COR-L47 (cell line): ENCODE measurements around the gene TRAK1.
A peak's percentile ranks its signal among the peaks of the same experiment; 100 is the strongest.

Source experiments
- DNase-seq: peaks from one replicate; lab custom pipeline; 2025; lab: John Stamatoyannopoulos, UW

Gene TRAK1

DNA sequence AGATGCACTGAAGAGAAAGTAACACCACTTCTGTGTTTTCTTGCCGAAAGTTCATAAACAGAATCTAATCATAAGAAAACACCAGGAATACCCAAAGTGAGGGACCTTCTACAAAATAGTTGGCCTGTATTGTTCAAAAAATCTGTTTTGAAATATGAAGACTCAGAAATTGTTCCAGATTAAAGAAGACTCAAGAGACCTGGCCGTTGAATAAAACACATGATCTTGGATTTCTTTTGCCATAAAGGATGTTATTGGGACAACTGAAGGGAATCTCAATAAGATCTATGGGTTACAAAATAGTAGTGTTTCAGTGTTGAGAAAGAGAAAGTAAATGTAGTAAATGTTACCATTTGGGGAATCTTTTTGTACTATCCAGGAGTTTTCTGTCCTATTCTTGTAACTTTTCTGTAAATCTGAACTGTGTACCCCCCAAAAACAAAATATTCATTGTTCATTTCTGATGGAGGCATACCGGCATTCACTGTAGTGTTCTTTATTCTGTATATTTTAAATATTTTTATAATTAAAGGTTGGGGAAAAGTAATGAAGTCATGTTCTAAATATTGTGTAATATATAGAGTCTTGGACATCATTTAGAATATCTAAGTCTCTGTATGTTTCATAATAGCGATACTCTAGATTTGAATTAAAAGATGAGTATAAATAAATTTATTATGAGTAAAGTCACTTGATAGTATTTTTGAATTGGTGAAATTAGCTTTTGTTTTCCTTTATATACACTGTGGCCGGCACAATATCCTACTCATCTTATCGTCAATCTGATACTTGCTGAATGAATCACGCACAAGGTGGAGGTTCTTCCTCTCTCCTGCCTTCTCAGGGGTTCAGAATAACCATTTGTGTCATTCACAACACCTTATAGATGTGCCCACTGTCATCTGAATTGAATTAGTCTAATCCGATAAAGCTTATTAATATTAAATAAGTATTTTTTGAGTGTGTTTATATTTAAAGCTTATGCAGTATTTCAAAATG is 66.7 kb downstream of the TRAK1 start:
- DNase-seq: no peak

DNA sequence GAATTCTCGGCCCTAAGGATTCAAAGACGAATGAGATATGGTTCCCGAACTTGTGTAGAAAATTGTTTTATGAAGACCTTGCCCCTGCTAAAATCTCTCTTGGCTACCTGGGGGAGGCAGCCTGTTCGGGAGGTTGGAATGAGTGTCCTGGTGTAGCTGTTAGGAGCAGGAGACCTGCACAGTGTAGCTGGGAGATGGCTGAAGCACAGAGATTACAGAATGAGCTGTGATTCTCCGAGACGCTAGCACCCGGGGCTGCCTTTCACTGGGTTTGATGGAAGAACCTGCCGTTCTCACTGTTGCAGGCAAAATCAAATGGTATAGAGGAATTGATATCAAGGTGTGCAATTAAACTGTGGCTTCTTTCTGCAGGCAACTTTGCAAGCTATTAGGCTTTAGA is 68.0 kb downstream of the TRAK1 start:
- no peak for DNase-seq

DNA sequence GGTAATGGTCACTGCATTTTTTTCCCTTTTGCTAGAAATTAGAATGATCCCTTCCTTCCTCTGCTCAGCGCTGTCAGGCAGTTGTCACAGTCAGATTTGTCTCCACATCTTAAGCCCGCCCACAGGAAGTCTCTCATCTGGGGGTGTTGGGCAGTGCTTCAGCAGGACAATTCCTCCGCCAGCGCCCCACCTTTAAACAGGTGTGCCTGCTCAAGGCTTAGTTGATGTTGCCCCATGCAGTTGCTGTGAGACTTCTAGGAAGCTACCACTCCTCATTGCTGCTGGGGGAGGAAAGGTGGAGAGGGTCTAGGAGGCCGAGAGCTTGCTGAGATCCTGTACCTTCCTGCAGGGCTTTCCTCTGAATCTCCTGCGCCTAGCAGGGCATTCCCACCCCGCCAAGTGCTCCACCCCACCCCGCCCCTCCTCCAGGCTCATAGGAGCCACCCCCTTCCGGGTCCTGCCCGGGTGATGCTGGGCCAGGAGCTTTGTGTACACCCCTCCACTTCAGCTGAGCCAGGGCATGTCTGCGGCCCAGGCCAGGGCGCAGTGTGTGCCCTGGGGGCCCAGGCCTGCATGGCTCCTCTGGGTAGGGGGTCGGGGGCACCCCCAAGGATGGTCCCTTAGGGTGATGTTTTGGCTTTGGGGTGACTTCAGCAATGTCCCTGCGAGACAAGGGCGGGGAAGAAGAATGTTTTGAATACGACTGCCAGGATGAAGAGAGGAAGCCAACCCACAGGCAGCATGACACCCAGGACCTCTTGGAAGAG is 68.7 kb downstream of the TRAK1 start:
- peak; percentile 68 for DNase-seq

DNA sequence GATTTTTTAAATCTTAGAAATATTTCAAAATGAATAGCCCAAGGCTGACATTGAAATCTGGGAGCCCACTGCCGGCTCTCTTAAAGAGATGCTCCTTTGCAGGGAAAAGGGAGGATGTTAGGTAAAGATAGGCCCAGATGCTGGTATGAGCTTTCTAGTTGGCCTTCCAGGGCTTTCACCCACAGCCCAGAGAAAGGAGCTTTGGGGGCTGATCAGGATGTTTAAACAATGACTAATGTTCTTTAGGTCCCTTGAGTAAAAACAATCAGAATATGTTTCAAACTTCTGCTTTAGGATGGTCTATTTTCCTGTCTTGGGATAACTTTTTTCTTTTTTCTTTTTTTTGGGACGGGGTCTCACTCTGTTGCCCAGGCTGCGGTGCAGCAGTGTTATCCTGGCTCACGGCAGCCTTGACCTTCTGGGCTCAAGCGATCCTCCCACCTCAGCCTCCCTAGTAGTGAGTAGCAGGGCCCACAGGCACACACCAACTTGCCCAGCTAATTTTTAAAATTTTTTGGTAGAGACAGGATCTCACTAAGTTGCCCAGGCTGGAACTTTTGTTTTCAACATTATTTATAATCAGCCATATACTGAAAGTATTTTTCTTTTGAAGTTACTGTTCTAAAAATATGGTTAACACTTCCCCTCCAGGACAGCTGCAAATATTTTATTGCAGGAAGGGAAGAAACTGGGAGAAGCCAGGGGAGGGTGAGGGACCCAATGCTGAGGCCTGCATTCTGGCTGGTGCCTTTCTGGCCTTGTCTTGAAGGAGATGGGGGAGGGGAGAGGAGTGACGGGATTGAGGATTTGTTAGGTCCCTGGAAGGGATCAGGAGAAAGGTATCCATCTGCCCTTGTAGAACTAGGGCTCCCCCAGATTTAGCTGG is 70.1 kb downstream of the TRAK1 start:
- DNase-seq: no peak

DNA sequence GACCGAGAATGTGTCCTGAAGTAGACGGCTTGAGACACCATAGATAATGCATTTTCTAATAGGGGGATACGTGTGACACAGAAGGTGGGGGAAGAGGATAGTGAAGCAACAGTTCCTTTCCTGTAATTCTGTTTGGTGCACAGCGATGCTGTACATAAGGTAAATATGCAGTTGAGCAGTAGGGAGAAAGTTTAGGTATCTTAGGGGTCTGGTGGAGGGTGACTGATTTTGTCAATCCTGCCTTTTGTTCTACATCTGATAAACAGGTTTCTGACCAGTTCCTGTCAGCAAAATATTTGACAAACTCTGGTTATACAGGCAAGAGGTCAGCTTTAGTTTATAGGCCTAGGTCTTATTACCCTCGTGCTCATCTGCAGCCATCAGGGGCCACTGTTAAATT is 71.3 kb downstream of the TRAK1 start:
- no peak for DNase-seq

DNA sequence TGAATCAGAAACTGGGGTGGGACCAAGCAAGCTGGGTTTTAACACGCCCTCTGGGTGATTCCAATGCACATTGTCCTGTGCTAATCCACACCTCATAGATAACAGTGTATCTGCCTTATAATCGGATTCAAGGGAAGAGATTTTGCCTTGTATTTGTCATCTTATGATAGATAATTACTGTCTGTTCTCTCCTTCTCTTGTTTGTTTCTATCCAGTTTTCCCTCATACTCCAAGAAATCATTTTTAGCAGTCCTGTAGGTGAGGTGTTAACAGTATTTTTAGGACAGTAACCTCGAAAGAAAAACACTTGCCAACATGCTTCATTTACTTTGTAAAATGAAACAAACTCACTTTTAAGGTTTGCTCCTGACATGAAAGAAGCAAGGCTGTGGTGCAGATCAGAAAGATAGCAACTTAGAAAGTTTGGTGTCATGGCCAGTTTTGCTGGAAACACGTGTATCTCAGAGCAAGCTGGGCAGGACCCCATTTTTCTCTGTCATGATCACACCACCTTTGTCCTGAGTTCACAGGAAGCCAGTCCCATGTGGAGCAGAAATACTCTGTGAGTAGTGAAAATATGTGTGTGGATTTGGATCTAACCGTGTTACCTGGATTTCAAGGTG is 72.6 kb downstream of the TRAK1 start:
- DNase-seq: no peak

DNA sequence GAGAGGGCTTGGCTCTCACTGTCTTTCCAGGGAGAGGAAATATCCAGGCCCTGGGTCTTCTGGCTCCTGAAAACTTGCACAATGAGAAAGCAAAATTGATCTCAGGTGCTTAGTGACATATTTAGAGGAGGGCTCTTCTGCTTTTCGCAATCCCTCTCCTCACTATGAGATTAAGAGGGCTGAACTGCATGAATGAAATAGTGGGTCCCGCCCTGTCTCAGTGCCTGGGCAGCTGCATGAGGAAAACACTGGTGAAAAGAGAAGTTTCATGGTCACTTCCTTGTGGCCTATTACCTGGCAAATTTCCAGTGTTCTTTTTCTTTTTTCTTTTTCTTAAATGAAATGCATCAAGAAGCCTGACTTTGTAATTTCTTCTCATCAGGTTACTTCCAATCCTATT is 73.5 kb downstream of the TRAK1 start:
- no peak for DNase-seq

DNA sequence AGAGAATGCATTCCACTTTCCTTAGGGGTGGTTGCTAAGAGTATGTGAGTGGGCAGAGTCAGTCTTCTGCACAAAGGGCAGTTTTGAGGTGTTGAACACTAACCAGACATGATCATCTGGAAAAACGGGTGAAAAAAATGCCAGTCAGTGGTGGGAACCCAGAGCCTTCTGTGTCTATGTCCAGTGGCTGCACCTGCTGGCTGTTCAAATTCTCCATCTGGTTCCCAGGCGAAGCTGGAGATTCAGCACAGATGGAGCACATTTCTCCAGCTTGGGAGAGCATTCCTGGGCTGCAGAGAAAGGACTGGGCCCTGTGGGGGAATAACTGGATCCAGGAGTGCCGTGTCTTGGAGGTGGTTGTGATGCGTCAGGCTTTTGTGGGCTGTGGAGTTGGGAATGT is 74.1 kb downstream of the TRAK1 start:
- DNase-seq: no peak

DNA sequence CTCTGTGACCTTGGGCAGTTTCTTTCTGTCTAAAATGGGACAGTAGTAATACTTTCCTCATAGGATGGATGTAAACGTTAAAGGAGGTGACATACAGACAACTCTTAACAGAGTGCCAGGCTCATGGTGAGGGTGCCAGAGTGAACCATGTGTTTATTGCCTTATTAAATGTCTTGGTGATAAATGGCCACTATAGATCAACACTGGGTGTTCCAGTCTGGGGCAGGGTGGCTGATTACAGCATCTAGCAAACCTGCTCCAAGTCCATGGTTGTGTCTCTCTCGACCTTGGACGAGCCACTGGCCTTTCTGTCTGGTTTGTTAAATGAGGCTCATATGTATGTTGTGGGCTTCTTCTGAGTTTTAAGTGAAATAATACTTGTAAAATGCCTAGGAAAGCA is 75.1 kb downstream of the TRAK1 start:
- DNase-seq: no peak

DNA sequence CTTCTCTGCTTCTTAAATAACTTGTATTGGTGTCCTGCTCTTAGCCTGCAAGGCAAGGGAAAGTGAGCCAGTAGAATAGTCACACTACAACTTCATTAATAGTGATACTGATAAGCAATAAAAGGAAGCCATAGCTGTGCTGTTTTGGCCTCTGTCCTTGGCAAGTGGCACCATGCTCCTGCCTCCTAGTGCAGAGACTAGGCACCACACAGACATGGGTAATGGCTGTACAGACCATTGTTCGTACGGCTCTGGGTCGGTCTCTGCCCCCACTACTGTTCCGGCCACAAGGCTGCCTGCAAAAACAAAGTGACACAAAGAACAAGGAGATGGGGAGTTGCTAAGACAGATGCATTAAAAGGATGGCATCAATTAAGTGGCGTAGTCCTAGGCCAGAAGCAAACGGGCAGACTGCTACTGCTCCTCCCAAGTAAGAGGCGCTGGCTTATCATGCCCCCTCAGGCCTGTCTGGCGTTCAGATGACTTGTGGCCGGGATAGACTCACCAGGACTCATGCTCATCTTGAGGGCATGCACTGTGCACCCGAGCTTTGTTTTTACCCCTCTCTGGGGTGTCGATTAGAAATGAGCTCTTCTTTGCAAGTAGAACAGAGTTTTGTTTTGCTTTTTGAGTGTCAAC is 75.6 kb downstream of the TRAK1 start:
- no peak for DNase-seq

DNA sequence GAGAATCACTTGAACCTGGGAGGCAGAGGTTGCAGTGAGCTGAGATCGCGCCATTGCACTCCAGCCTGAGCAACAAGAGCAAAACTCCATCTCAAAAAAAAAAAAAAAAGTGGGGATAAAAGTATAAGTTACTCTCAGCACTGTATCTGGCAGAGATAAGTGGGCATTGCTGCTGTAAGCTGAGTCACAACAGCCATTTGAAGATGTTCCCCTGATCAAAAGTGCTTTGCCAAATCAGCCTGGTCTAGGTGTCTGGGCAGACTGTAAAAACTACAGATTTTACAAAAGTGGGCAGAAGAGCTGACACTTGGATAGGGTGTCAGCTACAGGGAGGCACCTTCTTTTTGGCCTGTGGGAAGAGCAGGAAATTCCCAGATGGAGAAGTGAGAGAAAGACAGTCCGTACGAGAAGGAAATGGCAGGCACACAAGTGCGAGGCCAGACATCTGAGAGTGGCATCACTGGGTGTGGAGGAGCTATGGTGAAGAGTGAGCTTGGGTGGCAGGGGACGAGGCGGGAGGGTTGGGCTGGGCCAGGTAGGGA is 78.5 kb downstream of the TRAK1 start:
- no peak for DNase-seq

DNA sequence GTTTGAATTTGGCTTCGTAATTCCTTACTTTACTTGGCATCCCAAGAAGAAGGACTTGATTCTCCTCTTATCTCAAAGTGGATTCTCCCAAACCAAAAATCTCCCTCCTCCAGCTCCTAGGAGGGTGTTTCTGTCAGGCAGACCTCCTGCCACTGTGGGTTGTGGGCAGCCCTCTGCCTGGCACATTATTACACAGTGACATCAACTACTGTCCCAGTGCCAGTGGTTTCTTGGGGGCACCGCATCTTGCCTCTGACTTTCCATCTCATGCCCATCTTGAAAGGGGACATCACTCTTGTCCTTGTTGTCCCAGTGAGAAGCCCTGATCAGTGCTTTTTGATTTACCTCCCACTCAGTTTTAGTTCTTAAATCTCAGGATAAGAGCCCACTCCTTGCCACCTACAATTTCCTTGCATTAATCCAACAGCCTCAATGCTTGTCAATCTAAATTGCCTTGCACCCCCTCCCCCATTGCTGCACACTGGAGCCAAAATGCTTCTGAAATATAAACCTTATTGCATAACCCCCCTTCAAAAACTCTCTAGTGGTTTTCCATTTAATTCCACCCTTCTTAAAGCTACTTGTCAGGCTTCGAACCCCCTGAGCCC is 81.0 kb downstream of the TRAK1 start:
- DNase-seq: no peak

DNA sequence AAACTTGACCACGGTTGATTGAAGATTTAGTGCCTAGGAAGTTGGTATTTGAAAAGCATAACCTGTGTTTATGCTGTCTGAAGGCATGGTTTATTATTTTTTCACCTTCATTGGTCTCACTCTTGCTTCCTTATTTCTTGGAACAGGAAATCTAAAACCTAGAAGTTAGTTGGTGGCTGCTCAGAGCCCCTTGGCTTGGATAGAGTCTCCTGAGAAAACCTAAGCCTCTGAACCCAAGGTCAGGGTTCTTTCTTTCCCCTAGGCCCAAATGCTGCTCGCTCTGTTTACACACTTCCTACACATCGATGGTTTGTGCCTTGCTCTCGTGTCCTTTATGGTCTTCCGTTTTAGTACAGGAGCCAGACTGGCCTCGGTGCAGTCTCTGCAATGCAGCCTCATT is 82.2 kb downstream of the TRAK1 start:
- DNase-seq: no peak

DNA sequence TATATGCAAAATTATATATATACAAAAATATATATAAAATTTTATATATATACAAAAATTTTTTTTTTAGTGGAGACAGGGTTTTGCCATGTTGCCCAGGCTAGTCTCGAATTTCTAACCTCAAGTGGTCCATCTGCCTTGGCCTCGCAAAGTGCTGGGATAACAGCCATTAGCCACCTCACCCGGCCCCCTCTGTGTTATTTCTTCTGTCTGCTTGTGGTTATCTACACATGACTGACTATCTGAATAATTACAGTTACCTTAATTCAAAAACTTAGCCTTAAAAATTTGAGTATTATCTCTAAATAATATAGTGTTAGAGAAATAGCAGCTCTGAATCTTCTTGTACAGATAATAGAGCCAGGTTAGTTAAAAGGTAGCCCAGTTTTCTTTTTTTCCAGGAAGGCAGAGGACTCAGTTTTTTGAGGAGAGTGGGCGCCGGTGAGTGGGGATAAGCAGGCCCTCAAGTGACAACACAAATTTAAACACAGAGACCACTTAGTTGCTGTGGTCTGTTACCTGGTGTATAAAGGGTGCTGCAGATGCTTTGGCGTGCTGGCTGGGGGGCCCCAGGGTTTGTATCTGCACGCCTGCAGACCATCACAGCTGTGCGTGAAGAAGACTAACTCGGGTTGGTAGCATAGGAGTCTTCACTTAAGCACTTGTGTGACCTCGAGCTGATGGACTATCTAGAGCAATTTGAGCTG is 83.7 kb downstream of the TRAK1 start:
- DNase-seq: no peak

DNA sequence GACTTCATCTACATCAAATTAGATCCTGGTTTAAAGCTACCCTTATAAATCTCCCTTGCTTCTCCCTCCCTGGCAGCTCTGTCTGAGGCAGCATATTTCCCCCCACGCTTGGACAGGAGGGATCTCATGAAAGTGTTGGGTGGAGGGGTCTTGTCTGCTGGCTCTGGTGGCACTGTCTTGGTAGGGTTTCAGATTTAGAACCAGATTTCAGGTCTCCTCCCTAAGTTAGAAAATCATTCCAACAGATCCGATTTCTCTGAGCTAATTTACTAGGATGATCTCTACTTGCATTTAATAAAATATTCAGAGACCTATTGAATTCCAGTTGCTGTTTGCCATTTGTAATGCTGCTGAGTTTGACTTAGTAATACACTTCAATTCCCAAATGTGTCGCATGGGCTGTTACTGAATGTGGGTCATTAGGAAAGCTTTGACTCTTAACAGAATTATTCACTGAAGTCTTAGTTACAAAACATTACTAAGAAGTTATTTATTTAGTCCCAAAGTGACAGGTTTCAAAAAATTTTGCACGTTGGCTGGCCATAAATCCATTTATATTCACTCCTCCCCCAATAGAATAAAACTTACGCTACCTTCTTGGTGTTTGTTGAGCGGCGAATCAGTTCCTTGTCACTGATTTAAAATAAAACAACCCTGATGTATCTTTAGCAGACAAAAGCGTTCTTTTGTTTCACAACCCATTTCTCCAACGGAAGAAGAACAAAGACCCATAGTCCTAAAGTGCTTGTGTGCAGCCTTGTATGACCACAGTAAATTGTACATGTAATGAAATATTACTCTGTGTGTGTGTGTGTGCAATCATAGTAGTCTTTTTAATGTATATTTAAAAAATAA is 84.5 kb downstream of the TRAK1 start:
- DNase-seq: no peak

DNA sequence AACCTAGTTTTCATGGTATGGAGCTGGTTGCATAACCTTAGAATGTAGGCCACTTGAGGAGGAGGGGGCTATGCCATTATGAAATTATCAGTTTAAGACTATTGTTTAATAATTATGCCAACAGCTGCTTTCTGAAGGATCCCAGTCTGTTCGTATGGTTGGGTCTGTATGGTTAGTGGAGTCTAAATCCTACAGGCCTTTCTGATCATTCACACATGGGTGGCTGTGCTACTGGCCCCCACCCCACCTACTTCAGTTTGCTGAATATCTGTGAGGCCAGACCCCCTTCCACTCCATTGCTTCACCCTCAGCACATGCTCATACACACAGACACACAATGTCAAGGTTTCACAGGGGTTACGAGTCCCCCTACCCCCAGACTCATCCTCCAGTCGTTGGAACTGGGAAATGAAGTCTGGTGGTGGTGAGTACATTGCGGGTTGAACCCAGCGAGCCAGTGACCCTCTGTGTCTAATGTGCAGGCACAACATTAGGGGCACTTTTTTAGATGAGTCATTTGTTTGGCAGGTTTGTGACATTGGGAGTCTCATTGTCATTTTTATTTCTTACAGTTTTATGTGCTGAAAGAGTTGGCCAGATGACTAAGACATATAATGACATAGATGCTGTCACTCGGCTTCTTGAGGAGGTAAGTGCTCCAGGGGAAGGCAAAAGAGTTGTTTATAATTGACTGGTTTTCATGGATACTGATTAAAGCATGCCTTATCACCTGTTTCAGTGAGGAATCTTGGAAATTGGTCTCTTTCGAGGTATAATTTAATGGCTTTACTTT is 85.3 kb downstream of the TRAK1 start:
- DNase-seq: no peak

DNA sequence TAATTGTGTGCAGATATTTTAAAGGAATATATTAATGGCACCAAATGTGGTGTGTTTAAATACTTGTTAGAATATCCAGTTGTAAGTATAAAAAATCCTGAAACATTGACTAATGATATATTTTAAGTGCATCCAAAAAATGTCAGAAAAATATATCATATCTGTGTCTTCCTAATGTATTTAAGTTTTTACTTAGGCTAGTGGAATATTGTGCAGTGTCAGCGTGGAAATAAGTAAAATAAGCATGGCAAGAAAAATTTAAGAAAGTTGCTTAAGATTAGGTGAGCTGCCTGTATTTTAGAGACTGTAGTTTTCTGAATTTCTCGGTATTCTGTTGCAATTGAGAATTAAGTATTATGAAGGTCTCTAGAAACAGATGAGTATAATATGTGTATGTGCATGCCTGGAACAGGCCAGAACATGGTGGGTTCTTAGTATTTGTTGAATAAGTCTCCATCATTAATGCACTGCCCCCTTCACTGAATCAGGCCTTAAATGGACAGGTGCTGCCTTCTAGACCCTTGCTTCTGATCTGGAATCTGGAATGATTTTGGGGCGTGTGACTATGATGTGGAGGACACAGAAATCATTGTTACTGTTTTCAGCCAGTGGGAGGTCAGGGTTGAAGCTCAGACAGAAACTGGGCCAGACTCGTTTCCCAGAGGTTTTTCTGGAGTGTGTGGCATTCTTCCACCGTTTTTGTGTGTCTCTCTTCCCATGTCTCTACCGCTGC is 86.1 kb downstream of the TRAK1 start:
- DNase-seq: no peak
